ENCODE measurements around the gene EXOSC2. TPM values are rescaled to one million over a fixed set of nuclear protein-coding genes. Genes with fewer than 3 reads are reported as not detected.

EXOSC2 gene
- total and polyA plus RNA-seq, 2 experiments from 2014 or later: 37.6 to 77.7 TPM

DNA sequence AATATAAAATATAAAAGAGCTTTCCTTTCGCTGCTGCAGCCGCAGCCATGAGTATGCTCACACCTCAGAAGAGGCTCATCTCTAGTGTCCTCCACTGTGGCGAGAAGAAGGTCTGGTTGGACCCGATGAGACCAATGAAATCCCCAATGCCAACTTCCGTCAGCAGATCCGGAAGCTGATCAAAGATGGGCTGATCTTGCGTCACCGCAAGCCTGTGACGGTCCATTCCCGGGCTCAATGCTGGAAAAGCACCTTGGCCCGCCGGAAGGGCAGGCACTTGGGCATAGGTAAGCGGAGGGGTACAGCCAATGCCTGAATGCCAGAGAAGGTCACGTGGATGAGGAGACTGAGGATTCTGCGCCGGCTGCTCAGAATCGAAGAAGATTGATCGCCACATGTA is 41.8 kb upstream of the EXOSC2 start:
- TF ChIP-seq, protein P1, sequence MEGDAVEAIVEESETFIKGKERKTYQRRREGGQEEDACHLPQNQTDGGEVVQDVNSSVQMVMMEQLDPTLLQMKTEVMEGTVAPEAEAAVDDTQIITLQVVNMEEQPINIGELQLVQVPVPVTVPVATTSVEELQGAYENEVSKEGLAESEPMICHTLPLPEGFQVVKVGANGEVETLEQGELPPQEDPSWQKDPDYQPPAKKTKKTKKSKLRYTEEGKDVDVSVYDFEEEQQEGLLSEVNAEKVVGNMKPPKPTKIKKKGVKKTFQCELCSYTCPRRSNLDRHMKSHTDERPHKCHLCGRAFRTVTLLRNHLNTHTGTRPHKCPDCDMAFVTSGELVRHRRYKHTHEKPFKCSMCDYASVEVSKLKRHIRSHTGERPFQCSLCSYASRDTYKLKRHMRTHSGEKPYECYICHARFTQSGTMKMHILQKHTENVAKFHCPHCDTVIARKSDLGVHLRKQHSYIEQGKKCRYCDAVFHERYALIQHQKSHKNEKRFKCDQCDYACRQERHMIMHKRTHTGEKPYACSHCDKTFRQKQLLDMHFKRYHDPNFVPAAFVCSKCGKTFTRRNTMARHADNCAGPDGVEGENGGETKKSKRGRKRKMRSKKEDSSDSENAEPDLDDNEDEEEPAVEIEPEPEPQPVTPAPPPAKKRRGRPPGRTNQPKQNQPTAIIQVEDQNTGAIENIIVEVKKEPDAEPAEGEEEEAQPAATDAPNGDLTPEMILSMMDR (conservative IDR thresholded peaks at IDR 0.05; ENCODE audit: low read depth in 2 of 2): no peak
- TF ChIP-seq NANOG (IDR thresholded peaks at IDR 0.05; ENCODE audit: borderline replicate concordance) (no peak), ZNF114 (CRISPR knock-in tag; IDR thresholded peaks at IDR 0.05) (no peak), ZNF331 (CRISPR knock-in tag; IDR thresholded peaks at IDR 0.05; ENCODE audit: low read depth) (no peak), STAT1 (IDR thresholded peaks at IDR 0.05; ENCODE audit: unreplicated experiment) (no peak), EZH2 (IDR thresholded peaks at IDR 0.05; ENCODE audit: low read depth, unreplicated experiment) (no peak), JUNB (IDR thresholded peaks at IDR 0.05; ENCODE audit: unreplicated experiment) (no peak), CREB1 (CRISPR knock-in tag; IDR thresholded peaks at IDR 0.05; ENCODE audit: low read depth) (no peak), EZH2phosphoT487 (IDR thresholded peaks at IDR 0.05; ENCODE audit: unreplicated experiment) (no peak)
- TF ChIP-seq, protein P2, sequence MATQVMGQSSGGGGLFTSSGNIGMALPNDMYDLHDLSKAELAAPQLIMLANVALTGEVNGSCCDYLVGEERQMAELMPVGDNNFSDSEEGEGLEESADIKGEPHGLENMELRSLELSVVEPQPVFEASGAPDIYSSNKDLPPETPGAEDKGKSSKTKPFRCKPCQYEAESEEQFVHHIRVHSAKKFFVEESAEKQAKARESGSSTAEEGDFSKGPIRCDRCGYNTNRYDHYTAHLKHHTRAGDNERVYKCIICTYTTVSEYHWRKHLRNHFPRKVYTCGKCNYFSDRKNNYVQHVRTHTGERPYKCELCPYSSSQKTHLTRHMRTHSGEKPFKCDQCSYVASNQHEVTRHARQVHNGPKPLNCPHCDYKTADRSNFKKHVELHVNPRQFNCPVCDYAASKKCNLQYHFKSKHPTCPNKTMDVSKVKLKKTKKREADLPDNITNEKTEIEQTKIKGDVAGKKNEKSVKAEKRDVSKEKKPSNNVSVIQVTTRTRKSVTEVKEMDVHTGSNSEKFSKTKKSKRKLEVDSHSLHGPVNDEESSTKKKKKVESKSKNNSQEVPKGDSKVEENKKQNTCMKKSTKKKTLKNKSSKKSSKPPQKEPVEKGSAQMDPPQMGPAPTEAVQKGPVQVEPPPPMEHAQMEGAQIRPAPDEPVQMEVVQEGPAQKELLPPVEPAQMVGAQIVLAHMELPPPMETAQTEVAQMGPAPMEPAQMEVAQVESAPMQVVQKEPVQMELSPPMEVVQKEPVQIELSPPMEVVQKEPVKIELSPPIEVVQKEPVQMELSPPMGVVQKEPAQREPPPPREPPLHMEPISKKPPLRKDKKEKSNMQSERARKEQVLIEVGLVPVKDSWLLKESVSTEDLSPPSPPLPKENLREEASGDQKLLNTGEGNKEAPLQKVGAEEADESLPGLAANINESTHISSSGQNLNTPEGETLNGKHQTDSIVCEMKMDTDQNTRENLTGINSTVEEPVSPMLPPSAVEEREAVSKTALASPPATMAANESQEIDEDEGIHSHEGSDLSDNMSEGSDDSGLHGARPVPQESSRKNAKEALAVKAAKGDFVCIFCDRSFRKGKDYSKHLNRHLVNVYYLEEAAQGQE (IDR thresholded peaks at IDR 0.05; ENCODE audit: unreplicated experiment): no peak
- TF ChIP-seq, protein P3, sequence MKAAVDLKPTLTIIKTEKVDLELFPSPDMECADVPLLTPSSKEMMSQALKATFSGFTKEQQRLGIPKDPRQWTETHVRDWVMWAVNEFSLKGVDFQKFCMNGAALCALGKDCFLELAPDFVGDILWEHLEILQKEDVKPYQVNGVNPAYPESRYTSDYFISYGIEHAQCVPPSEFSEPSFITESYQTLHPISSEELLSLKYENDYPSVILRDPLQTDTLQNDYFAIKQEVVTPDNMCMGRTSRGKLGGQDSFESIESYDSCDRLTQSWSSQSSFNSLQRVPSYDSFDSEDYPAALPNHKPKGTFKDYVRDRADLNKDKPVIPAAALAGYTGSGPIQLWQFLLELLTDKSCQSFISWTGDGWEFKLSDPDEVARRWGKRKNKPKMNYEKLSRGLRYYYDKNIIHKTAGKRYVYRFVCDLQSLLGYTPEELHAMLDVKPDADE (IDR thresholded peaks at IDR 0.05): no peak
- ATAC-seq (no peak), DNase-seq (ENCODE audit: low spot score) (no peak)
- H4K20me1 ChIP-seq (replicated peaks; ENCODE audit: insufficient read depth): no peaks in the 10 kb centered on the region
- no peaks in the 10 kb centered on the region for H3K9me2 ChIP-seq (ENCODE audit: insufficient read depth)
- no peak overlapping the region for H2AFZ ChIP-seq
- peaks cover 33% of the 10 kb centered on the region for H3K27me3 Mint-ChIP-seq (ENCODE audit: insufficient read depth, low read depth, poor library complexity)
- H3K36me3 ChIP-seq (ENCODE audit: insufficient read depth): no peaks in the 10 kb centered on the region
- H3K27ac ChIP-seq (ENCODE audit: low read depth): no peak overlapping the region
- no peaks in the 10 kb centered on the region for H3K4me1 ChIP-seq (ENCODE audit: insufficient read depth)
- H3K79me2 ChIP-seq (replicated peaks; ENCODE audit: insufficient read depth): no peaks in the 10 kb centered on the region
- H3K4me3 Mint-ChIP-seq: no peak overlapping the region
- peaks cover 22% of the 10 kb centered on the region for H3K27me3 ChIP-seq (ENCODE audit: insufficient read depth)
- no peaks in the 10 kb centered on the region for H3K9me3 Mint-ChIP-seq
- H3K4me3 ChIP-seq: no peak overlapping the region
- no peaks in the 10 kb centered on the region for H3F3A ChIP-seq (replicated peaks; ENCODE audit: low read depth)
- no peaks in the 10 kb centered on the region for H3K4me1 Mint-ChIP-seq
- H3K4me2 ChIP-seq: no peak overlapping the region
- H3K36me3 Mint-ChIP-seq (ENCODE audit: low read depth): no peaks in the 10 kb centered on the region
- no peak overlapping the region for H3K27ac Mint-ChIP-seq

Measured in GM23338 (cell line).